ENCODE results near the gene EFHB. TPM values are rescaled to one million over a fixed set of nuclear protein-coding genes. Genes with fewer than 3 reads are reported as not detected.
"Not testable (repeated sequence)": the region's sequence is repeated elsewhere in the genome, so short reads cannot be mapped to it uniquely, and the experiment has no call there.

EFHB gene
- total RNA-seq = under 1 TPM in 1 of 2 experiments, not detected in 1; 0.44 TPM

GRCh38 chr3:19934098-19934566 lies at the start of gene EFHB:
Gene EFHB (minus strand): TSS chr3:19934217. CDS start chr3:19934018, 199 bp downstream.
- Mint-ChIP-seq H3K4me1 (ENCODE audit: low read depth) (peaks cover 36% of the 10 kb centered on the region), H3K27ac (no peak within 1 kb of the TSS), H3K36me3 (ENCODE audit: low read depth) (no peaks in the 10 kb centered on the region), H3K4me3 (no peak within 1 kb of the TSS), H3K9me3 (ENCODE audit: insufficient read depth) (no peaks in the 10 kb centered on the region), H3K27me3 (ENCODE audit: low read depth) (peaks cover 5% of the 10 kb centered on the region)
- peak; percentile 44 for DNase-seq
- ChIA-PET POLR2A (no interaction called here), CTCF (no interaction called here)
- ATAC-seq = peak; percentile 47

GRCh38 chr3:19972054-19972453 lies 38.0 kb upstream of the EFHB start:
- ChIA-PET POLR2A (no interaction called here), CTCF (no interaction called here)
- Mint-ChIP-seq H3K9me3 (ENCODE audit: insufficient read depth) (no peaks in the 10 kb centered on the region), H3K27ac (no peak overlapping the region), H3K4me3 (no peak overlapping the region), H3K4me1 (ENCODE audit: low read depth) (peaks cover 7% of the 10 kb centered on the region), H3K36me3 (ENCODE audit: low read depth) (peaks cover 38% of the 10 kb centered on the region), H3K27me3 (ENCODE audit: low read depth) (no peaks in the 10 kb centered on the region)
- DNase-seq (no peak), ATAC-seq (no peak)

GRCh38 chr3:19970327-19970726 lies 36.3 kb upstream of the EFHB start:
- DNase-seq = no peak
- Mint-ChIP-seq H3K9me3 (ENCODE audit: insufficient read depth) (no peaks in the 10 kb centered on the region), H3K27me3 (ENCODE audit: low read depth) (no peaks in the 10 kb centered on the region), H3K27ac (no peak overlapping the region), H3K36me3 (ENCODE audit: low read depth) (peaks cover 39% of the 10 kb centered on the region), H3K4me3 (no peak overlapping the region), H3K4me1 (ENCODE audit: low read depth) (peaks cover 10% of the 10 kb centered on the region)
- ChIA-PET CTCF (no interaction called here), POLR2A (no interaction called here)
- no peak for ATAC-seq

GRCh38 chr3:19967812-19968211 lies 33.8 kb upstream of the EFHB start:
- no peak overlapping the region for H3K27ac Mint-ChIP-seq
- peaks cover 34% of the 10 kb centered on the region for H3K36me3 Mint-ChIP-seq (ENCODE audit: low read depth)
- ATAC-seq = no peak
- no peak for DNase-seq
- no peak overlapping the region for H3K4me3 Mint-ChIP-seq
- no peaks in the 10 kb centered on the region for H3K9me3 Mint-ChIP-seq (ENCODE audit: insufficient read depth)
- ChIA-PET CTCF (no interaction called here), POLR2A (no interaction called here)
- H3K4me1 Mint-ChIP-seq (ENCODE audit: low read depth) = peaks cover 10% of the 10 kb centered on the region
- no peaks in the 10 kb centered on the region for H3K27me3 Mint-ChIP-seq (ENCODE audit: low read depth)

- POLR2A ChIA-PET = interaction anchor here (0.7 kb wide), 1 partner anchor 19 kb away, joined by 4 read pairs; no protein-coding TSS in a partner anchor
- H3K4me1 Mint-ChIP-seq (ENCODE audit: low read depth) = peaks cover 8% of the 10 kb centered on the region
Measured at GRCh38 chr3:19967208-19967607, 33.2 kb upstream of the EFHB start.

GRCh38 chr3:19961960-19962359 lies 27.9 kb upstream of the EFHB start:
- peaks cover 33% of the 10 kb centered on the region for H3K4me1 Mint-ChIP-seq (ENCODE audit: low read depth)
- DNase-seq = no peak
- H3K36me3 Mint-ChIP-seq (ENCODE audit: low read depth) = peaks cover 40% of the 10 kb centered on the region
- CTCF ChIA-PET = no interaction called here
- ATAC-seq = no peak
- POLR2A ChIA-PET = no interaction called here
- no peak overlapping the region for H3K4me3 Mint-ChIP-seq
- H3K9me3 Mint-ChIP-seq (ENCODE audit: insufficient read depth) = no peaks in the 10 kb centered on the region
- no peaks in the 10 kb centered on the region for H3K27me3 Mint-ChIP-seq (ENCODE audit: low read depth)
- H3K27ac Mint-ChIP-seq = peak overlapping the region; percentile 23

More at GRCh38 chr3:19967208-19967607, 33.2 kb upstream of the EFHB start:
- ATAC-seq = no peak
- no peaks in the 10 kb centered on the region for H3K9me3 Mint-ChIP-seq (ENCODE audit: insufficient read depth)
- H3K4me3 Mint-ChIP-seq = no peak overlapping the region
- H3K36me3 Mint-ChIP-seq (ENCODE audit: low read depth) = peaks cover 33% of the 10 kb centered on the region
- H3K27me3 Mint-ChIP-seq (ENCODE audit: low read depth) = no peaks in the 10 kb centered on the region
- H3K27ac Mint-ChIP-seq = no peak overlapping the region
- DNase-seq = no peak
- CTCF ChIA-PET = no interaction called here

GRCh38 chr3:19960696-19961095 lies 26.7 kb upstream of the EFHB start:
- POLR2A ChIA-PET = no interaction called here
- ATAC-seq = no peak

GRCh38 chr3:19959505-19959904 lies 25.5 kb upstream of the EFHB start:
- H3K9me3 Mint-ChIP-seq (ENCODE audit: insufficient read depth) = no peaks in the 10 kb centered on the region
- no peak overlapping the region for H3K4me3 Mint-ChIP-seq
- H3K4me1 Mint-ChIP-seq (ENCODE audit: low read depth) = peaks cover 38% of the 10 kb centered on the region
- ATAC-seq (no peak), DNase-seq (no peak)
- no peaks in the 10 kb centered on the region for H3K27me3 Mint-ChIP-seq (ENCODE audit: low read depth)
- CTCF ChIA-PET = no interaction called here
- H3K27ac Mint-ChIP-seq = no peak overlapping the region
- POLR2A ChIA-PET = no interaction called here
- H3K36me3 Mint-ChIP-seq (ENCODE audit: low read depth) = peaks cover 44% of the 10 kb centered on the region

More at GRCh38 chr3:19960696-19961095, 26.7 kb upstream of the EFHB start:
- Mint-ChIP-seq H3K9me3 (ENCODE audit: insufficient read depth) (no peaks in the 10 kb centered on the region), H3K4me1 (ENCODE audit: low read depth) (peaks cover 36% of the 10 kb centered on the region), H3K27ac (no peak overlapping the region), H3K36me3 (ENCODE audit: low read depth) (peaks cover 37% of the 10 kb centered on the region), H3K4me3 (no peak overlapping the region), H3K27me3 (ENCODE audit: low read depth) (no peaks in the 10 kb centered on the region)
- CTCF ChIA-PET = no interaction called here
- no peak for DNase-seq

- not testable (repeated sequence) for H3K9me3 Mint-ChIP-seq (ENCODE audit: insufficient read depth); H3K4me3 Mint-ChIP-seq; H3K27me3 Mint-ChIP-seq (ENCODE audit: low read depth); H3K27ac Mint-ChIP-seq; ATAC-seq; DNase-seq
- Mint-ChIP-seq H3K36me3 (ENCODE audit: low read depth) (peaks cover 50% of the 10 kb centered on the region), H3K4me1 (ENCODE audit: low read depth) (peaks cover 40% of the 10 kb centered on the region)
- CTCF ChIA-PET = interaction anchor here (1.3 kb wide), 1 partner anchor 9 kb away, joined by 3 read pairs; no protein-coding TSS in a partner anchor
- POLR2A ChIA-PET = interaction anchor here (1.3 kb wide), 1 partner anchor 10 kb away, joined by 4 read pairs; no protein-coding TSS in a partner anchor
Measured at GRCh38 chr3:19957354-19957753, 23.3 kb upstream of the EFHB start.

- H3K36me3 Mint-ChIP-seq (ENCODE audit: low read depth) = peaks cover 51% of the 10 kb centered on the region
- no peaks in the 10 kb centered on the region for H3K27me3 Mint-ChIP-seq (ENCODE audit: low read depth)
- ChIA-PET CTCF (no interaction called here), POLR2A (no interaction called here)
- no peak for DNase-seq
- H3K4me3 Mint-ChIP-seq = no peak overlapping the region
- no peak overlapping the region for H3K27ac Mint-ChIP-seq
- peaks cover 45% of the 10 kb centered on the region for H3K4me1 Mint-ChIP-seq (ENCODE audit: low read depth)
- H3K9me3 Mint-ChIP-seq (ENCODE audit: insufficient read depth) = no peaks in the 10 kb centered on the region
- no peak for ATAC-seq
Measured at GRCh38 chr3:19954676-19955075, 20.7 kb upstream of the EFHB start.

- Mint-ChIP-seq H3K36me3 (ENCODE audit: low read depth) (peaks cover 56% of the 10 kb centered on the region), H3K9me3 (ENCODE audit: insufficient read depth) (no peaks in the 10 kb centered on the region), H3K27ac (no peak overlapping the region), H3K4me1 (ENCODE audit: low read depth) (peaks cover 47% of the 10 kb centered on the region), H3K4me3 (no peak overlapping the region), H3K27me3 (ENCODE audit: low read depth) (no peaks in the 10 kb centered on the region)
- POLR2A ChIA-PET = no interaction called here
- DNase-seq (no peak), ATAC-seq (no peak)
- CTCF ChIA-PET = interaction anchor here (1.4 to 1.5 kb wide), 2 partner anchors 91 to 236 kb away, joined by 3 read pairs; partner anchors contain the start of gene SGO1
Measured at GRCh38 chr3:19950316-19950715, 16.3 kb upstream of the EFHB start.

- H3K4me1 Mint-ChIP-seq (ENCODE audit: low read depth) = peaks cover 47% of the 10 kb centered on the region
- no peaks in the 10 kb centered on the region for H3K27me3 Mint-ChIP-seq (ENCODE audit: low read depth)
- H3K9me3 Mint-ChIP-seq (ENCODE audit: insufficient read depth) = no peaks in the 10 kb centered on the region
- peaks cover 43% of the 10 kb centered on the region for H3K36me3 Mint-ChIP-seq (ENCODE audit: low read depth)
- ChIA-PET CTCF (interaction anchor here (1.1 to 1.4 kb wide), 3 partner anchors 10 to 238 kb away, joined by 3 read pairs; no protein-coding TSS in a partner anchor), POLR2A (interaction anchor here (0.6 to 1.7 kb wide), 7 partner anchors 8 to 237 kb away, joined by 3 to 9 read pairs (median 4); partner anchors contain the start of gene SGO1)
- DNase-seq (no peak), ATAC-seq (no peak)
- peak overlapping the region; percentile 98 for H3K27ac Mint-ChIP-seq
- H3K4me3 Mint-ChIP-seq = peak overlapping the region; percentile 98
Measured at GRCh38 chr3:19948226-19948591, 14.2 kb upstream of the EFHB start.
